Measurements from ENCODE around the gene TBCD.

Gene TBCD

DNA sequence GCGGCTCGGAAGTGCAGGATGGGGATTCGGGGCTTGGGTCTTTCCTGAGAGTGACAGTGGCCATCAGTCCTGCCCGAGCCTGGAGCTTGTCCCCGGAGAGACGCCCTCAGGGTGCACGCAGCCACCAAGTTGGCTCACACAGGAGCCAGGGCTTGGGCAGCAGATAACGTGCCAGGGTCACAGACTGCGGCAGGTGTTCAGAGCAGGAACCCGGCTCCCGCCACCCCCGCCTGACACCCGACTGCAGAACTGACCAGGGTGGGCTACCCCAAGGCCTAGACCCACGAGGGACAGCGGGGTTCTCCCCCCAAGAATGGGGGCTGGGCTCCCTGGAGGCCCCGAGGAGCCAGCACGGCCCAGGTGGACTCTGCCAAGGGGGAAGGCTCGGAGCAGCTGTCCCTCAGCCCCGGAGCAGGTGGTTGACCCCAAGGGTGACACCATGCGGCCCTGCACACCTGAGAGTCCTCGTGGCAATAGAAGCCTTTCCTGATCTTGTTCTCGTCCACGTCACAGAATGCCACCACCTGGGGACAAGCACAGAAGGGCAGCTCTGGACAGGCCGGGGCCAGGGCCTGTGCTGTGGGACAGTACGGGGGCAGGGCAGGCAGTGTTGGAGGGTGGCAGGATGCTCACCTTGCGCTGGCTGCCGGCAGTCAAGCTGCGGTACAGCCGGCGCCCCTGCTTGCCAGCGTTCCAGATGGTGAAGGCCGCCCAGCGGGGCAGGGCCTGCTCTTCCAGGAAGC, 205.0 kb downstream of the TBCD start:
- Histone ChIP-seq H3K27me3 (replicated peaks) (no peaks in the 10 kb centered on the region), H3K36me3 (replicated peaks) (no peaks in the 10 kb centered on the region), H3K27ac (no peak overlapping the region), H3K4me3 (ENCODE audit: low read depth, low read length) (no peak overlapping the region)
- DNase-seq, result no peak
- in situ Hi-C loops (cut with HindIII; ENCODE audit: low pct_ligation_motif_present, low sequenced_read_pairs), result no loop called here
- TF ChIP-seq, protein P1, sequence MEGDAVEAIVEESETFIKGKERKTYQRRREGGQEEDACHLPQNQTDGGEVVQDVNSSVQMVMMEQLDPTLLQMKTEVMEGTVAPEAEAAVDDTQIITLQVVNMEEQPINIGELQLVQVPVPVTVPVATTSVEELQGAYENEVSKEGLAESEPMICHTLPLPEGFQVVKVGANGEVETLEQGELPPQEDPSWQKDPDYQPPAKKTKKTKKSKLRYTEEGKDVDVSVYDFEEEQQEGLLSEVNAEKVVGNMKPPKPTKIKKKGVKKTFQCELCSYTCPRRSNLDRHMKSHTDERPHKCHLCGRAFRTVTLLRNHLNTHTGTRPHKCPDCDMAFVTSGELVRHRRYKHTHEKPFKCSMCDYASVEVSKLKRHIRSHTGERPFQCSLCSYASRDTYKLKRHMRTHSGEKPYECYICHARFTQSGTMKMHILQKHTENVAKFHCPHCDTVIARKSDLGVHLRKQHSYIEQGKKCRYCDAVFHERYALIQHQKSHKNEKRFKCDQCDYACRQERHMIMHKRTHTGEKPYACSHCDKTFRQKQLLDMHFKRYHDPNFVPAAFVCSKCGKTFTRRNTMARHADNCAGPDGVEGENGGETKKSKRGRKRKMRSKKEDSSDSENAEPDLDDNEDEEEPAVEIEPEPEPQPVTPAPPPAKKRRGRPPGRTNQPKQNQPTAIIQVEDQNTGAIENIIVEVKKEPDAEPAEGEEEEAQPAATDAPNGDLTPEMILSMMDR (IDR thresholded peaks at IDR 0.05; ENCODE audit: low read depth, low read length, missing control alignments), result no peak

DNA sequence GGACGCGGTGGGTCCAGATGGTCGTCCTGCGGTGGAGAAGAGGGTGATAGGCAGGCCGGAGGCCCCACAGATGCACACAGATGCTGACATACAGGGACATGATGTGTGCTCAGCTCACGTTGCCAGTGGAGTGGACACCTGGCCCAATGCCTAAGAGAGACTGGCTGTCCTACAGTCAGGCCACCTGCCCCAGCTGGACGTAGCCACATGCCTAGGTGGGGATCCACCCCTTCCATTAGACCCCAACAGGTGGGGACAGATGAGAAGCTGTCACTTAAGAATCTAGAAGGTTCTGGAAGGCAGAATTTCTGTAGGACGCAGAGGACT, 205.6 kb downstream of the TBCD start:
- TF ChIP-seq, protein P1 (IDR thresholded peaks at IDR 0.05; ENCODE audit: low read depth, low read length, missing control alignments), result no peak
- H3K4me3 ChIP-seq (ENCODE audit: low read depth, low read length), result no peak overlapping the region
- DNase-seq, result no peak
- in situ Hi-C loops (cut with HindIII; ENCODE audit: low pct_ligation_motif_present, low sequenced_read_pairs), result no loop called here
- H3K36me3 ChIP-seq (replicated peaks), result no peaks in the 10 kb centered on the region
- no peaks in the 10 kb centered on the region for H3K27me3 ChIP-seq (replicated peaks)
- no peak overlapping the region for H3K27ac ChIP-seq

DNA sequence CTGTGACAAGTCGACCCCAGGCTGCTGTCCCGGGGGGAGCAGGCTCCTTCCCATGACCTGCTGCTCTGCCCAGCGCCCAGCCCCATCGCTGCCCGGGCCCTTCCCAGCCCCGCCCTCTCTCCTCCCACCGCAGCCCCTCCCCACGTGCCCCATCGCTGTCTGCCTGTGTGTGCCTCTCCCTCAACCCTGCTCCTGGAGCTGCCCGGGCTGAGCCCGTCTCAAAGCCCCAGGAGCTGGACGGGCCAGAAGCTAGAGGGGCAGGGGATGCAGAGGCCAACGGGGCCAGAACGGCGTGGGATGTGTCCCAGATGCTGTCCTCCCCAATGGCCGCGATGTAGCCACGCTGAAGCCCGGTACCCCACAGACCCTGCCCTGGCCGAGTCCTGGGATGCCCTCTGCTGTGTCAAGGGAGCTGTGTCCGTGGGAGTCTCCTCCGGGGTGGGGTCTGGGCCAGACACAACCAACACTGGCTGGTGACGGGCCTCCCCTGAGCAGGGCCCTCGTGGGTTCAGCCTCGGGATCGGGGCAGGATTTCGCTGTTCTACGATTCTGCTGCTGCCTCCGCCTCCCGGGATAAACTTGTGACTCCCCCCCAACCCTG, 206.2 kb downstream of the TBCD start:
- DNase-seq, result no peak
- TF ChIP-seq, protein P1 (IDR thresholded peaks at IDR 0.05; ENCODE audit: low read depth, low read length, missing control alignments), result no peak
- no peak overlapping the region for H3K27ac ChIP-seq
- H3K27me3 ChIP-seq (replicated peaks), result no peaks in the 10 kb centered on the region
- H3K36me3 ChIP-seq (replicated peaks), result no peaks in the 10 kb centered on the region
- H3K4me3 ChIP-seq (ENCODE audit: low read depth, low read length), result no peak overlapping the region
- in situ Hi-C loops (cut with HindIII; ENCODE audit: low pct_ligation_motif_present, low sequenced_read_pairs), result no loop called here

DNA sequence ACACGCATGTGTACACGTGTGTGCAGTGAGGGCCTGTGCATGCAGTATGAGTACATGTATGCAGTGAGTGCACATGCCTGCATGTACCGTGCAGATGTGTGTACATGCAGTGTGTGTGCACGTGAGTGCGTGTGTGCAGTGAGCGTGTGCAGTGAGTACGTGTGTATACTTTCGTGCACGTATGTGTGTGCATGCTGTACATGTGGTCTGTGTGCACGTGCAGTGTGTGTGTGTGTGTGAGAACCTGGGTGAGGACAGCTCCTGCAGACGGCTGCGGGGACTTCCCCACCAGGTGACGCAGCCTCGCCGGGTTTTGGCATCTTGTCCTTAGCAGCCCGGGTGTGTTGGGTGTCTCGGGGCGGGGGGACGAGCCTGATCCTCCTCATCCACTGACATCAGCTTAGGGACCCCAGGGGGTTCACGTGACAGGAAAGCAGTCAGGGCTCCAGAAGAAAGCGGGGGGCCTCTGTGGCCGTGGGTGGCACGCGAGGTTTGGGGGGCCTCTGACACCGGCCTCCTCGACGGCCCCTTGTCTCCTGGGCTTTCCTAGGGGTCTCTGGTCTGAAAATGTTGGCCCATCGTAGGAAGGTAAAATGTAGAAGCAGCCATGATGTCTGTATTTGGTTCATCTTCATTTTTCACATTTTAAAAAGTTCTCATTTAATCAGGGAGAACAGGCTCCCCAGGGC, 207.5 kb downstream of the TBCD start:
- H3K27ac ChIP-seq, result no peak overlapping the region
- no peaks in the 10 kb centered on the region for H3K27me3 ChIP-seq (replicated peaks)
- TF ChIP-seq, protein P1 (IDR thresholded peaks at IDR 0.05; ENCODE audit: low read depth, low read length, missing control alignments), result no peak
- no peak overlapping the region for H3K4me3 ChIP-seq (ENCODE audit: low read depth, low read length)
- H3K36me3 ChIP-seq (replicated peaks), result no peaks in the 10 kb centered on the region
- DNase-seq, result no peak
- in situ Hi-C loops (cut with HindIII; ENCODE audit: low pct_ligation_motif_present, low sequenced_read_pairs), result no loop called here

DNA sequence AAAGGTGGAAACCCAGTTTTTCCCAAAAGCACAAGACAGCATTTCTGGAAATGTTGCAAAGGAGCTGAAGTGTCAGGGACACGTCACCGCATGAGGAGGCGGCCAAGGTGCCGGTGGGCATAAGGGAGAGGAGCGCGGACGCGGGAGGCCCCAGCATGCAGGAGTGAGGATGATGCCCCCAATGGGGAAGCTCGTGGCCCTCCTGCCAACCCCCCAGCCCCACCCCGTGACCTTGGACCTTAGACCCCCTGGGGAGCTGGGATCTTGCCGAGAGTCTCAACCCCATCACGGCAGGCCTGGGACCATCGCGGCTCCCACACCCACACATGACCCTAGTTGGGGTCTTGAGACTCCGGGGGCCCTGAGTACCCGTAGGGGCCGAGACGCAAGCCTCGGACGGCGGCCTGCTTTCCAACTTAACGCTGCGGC, 208.1 kb downstream of the TBCD start:
- in situ Hi-C loops (cut with HindIII; ENCODE audit: low pct_ligation_motif_present, low sequenced_read_pairs), result no loop called here

More for the DNA sequence above, 208.1 kb downstream of the TBCD start:
- TF ChIP-seq, protein P1 (IDR thresholded peaks at IDR 0.05; ENCODE audit: low read depth, low read length, missing control alignments), result no peak
- DNase-seq, result no peak
- no peaks in the 10 kb centered on the region for H3K36me3 ChIP-seq (replicated peaks)
- H3K4me3 ChIP-seq (ENCODE audit: low read depth, low read length), result no peak overlapping the region
- H3K27ac ChIP-seq, result no peak overlapping the region
- H3K27me3 ChIP-seq (replicated peaks), result no peaks in the 10 kb centered on the region
